Astrocyte of the spinal cord (primary cell): ENCODE results near the gene ZFYVE27.

Experiments
- DNase-seq: peaks from one replicate; pipeline ENCODE4 v3.0.0; 2011; ENCODE audit warnings: low read depth, low spot score
- H3K4me3 ChIP-seq: 2 replicates; pipeline ENCODE4 v1.5.1; 2011; ENCODE audit warnings: low read depth, mild to moderate bottlenecking, low read length, moderate library complexity
- CTCF ChIP-seq: IDR thresholded peaks from 2 replicates; pipeline ENCODE4 v1.5.1; 2012; ENCODE audit warnings: low read depth, mild to moderate bottlenecking, low read length, inconsistent platforms
- in situ Hi-C: cut with HindIII; loops from 2 replicates; pipeline ENCODE4 v1.10.0; 2017; ENCODE audit warnings: low sequenced_read_pairs

The ZFYVE27 gene

GRCh38 chr10:97784200-97784810, 47.4 kb downstream of the ZFYVE27 start:
- no peak overlapping the region for H3K4me3 ChIP-seq
- TF ChIP-seq CTCF, result no peak
- no peak for DNase-seq
- in situ Hi-C loops, result no loop called here

GRCh38 chr10:97785231-97785630, 48.3 kb downstream of the ZFYVE27 start:
- in situ Hi-C loops, result no loop called here
- no peak overlapping the region for H3K4me3 ChIP-seq
- TF ChIP-seq CTCF, result no peak
- DNase-seq, result no peak

GRCh38 chr10:97785731-97786130, 48.8 kb downstream of the ZFYVE27 start:
- no peak overlapping the region for H3K4me3 ChIP-seq
- TF ChIP-seq CTCF, result no peak
- in situ Hi-C loops, result no loop called here
- no peak for DNase-seq

DNA sequence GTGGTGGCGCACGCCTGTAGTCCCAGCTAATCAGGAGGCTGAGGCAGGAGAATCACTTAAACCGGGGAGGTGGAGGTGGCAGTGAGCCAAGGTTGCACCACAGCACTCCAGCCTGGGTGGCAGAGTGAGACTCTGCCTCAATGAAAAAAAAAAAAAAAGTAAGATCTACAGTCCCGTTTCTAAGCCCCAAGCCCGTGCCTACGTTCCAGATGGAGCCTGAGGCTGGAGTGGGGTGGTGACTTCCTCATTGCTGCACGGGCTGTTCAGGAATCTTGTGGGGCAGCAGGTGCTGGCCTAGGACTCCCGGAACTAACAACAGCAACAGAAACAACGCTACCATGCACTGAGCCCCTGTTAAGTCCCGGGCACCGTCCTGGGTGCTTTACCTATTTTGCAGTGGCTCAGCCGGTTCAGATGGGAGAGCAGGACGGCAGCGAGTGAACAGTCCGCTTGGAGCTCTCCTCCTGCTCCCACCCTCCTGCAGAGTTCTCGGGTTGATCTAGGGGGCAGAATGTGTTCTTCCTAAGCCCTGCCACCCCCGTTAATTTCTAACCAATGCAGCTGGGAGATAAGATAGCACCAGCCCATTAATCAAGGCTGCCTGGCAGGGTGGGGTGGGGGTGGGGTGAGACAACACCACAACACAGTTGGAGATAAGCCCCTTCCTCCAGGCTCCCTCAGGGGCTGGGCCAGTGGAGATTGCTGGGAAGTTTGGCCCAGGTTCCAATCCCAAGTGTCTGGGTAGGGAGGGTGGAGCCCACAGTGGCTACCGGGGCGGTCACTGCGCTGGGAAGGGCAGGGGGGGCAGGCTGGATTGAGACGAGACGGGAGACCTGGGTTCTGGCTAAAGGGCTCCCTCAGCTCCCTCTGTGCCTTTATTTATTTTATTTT, 51.9 kb downstream of the ZFYVE27 start:
- TF ChIP-seq CTCF, result no peak
- H3K4me3 ChIP-seq, result no peak overlapping the region
- no peak for DNase-seq
- in situ Hi-C loops, result no loop called here

DNA sequence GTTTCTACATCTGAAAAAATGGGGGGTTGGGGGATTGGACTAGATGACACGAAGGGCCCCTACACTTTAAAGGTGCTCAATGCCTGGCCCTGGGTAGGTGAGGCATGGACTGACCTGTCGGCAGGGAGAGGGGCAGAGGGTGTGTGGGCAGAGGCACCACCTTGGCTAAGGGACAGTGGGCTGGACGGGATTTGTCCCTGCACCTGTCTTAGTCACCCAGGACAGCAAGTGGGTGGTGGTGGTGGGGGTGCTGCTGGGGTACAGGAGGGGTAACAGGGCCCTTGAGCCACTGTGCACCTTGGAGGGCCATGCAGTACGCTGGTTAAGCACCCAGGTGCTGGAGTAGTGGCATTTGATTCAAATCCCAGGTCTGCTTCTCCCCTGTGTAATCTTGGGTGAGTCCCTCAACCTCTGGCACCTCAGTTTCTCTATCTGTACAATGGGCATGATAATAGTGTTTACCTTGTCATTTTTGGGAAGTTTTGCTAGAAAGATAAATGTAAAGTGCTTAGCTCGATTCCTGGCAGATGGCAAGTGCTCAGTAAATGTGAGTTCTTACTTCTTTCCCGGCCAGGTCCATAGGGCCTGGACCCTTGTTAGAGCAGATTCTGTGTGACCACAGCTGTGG, 53.0 kb downstream of the ZFYVE27 start:
- DNase-seq, result no peak
- no peak for TF ChIP-seq CTCF
- H3K4me3 ChIP-seq, result no peak overlapping the region
- in situ Hi-C loops, result no loop called here

DNA sequence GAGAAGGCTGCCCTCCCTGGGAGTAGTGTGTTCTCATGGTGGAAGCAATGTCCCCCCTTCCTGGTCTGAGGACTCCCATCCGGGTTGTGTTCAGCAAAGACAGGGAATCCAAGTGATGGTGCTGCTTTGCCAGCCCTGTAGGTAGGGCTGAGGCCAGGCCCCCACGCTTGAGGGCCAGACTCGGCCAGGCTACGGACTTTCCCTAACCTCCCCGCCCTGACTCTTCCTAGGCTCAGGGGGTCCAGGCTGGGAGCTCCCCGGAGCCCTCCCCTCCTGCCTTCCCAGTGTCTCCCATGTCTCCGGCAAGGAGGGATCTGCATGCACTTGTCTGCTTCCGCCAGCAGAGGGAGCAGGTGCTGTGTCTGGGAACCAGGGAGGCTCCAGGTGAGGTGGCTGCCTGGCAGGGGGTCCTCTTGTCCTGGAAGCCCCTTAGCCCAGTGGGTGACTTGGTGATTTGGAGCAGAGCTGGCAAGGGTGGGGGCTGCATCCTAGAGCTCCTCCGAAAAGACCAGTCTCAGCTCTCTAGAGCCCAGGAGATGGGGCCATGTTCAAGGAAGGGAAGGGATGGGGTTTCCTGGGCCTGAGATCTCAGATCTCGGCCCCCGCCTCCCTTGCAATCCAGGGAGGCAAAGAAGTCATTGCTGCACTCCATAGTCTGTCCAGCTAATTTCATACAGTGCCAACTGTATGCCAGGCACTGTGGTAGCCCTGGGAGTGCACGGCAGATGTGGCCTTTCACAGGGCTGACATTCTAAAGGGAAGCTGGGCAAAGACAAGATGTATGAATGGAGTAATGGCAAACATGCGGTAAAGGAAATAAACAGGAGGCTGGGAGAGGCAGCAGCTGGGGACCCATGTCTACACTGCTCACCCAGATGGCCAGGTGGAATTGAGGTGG, 55.1 kb downstream of the ZFYVE27 start:
- H3K4me3 ChIP-seq, result no peak overlapping the region
- peak; percentile 98 for TF ChIP-seq CTCF
- DNase-seq, result peak; percentile 32
- in situ Hi-C loops, result no loop called here
